Esophagus muscularis mucosa (tissue), 4 donors: ENCODE results near the gene FAM180B. TPM values are rescaled to one million over a fixed set of nuclear protein-coding genes. Genes with fewer than 3 reads are reported as not detected.

Experiments used
- DNase-seq: peaks from one replicate; pipeline ENCODE4 v3.0.0-alpha.2; 2017; ENCODE audit errors: extremely low spot score
- H3K27ac ChIP-seq, 4 donors: fragments of 200-600 bp; sonication (generic); replicated peaks in 1 of 4; 1 replicate in 3 of 4; 2 replicates in 1 of 4; pipeline ENCODE4 v1.5.1; 2016 to 2019; ENCODE audit warnings: mild to moderate bottlenecking in 1 of 4
- H3K27me3 ChIP-seq, 4 donors: fragments of 200-600 bp; sonication (generic); one replicate each; pipeline versions ENCODE4 v1.5.1 to v1.6.0; 2016 to 2019
- H3K36me3 ChIP-seq, 4 donors: fragments of 200-600 bp; sonication (generic); one replicate each; pipeline ENCODE4 v1.5.1; 2016 to 2019
- H3K4me1 ChIP-seq, 4 donors: fragments of 200-600 bp; sonication (generic); one replicate each; pipeline ENCODE4 v1.5.1; 2016 to 2019
- H3K4me3 ChIP-seq, 4 donors: fragments of 200-600 bp; sonication (generic); 1 replicate in 2 of 4; 2 replicates in 2 of 4; pipeline ENCODE4 v1.5.1; 2016 to 2019; ENCODE audit warnings: mild to moderate bottlenecking in 4 of 4, moderate library complexity in 1 of 4
- H3K9me3 ChIP-seq, 4 donors: fragments of 200-600 bp; sonication (generic); 1 replicate in 3 of 4; 2 replicates in 1 of 4; pipeline ENCODE4 v1.5.1; 2016 to 2019
- EP300 ChIP-seq: sonication (generic); formaldehyde crosslinking; IDR thresholded peaks from one replicate; pipeline ENCODE4 v1.6.1; 2017; ENCODE audit warnings: antibody characterized with exemption
- POLR2A ChIP-seq: fragments of 450-650 bp; IDR thresholded peaks from one replicate; pipeline ENCODE4 v1.6.1; 2017; ENCODE audit warnings: antibody characterized with exemption, moderate library complexity, mild to moderate bottlenecking, low read depth
- POLR2AphosphoS5 ChIP-seq, 2 donors: sonication (generic); formaldehyde crosslinking; IDR thresholded peaks; one replicate each; pipeline ENCODE4 v1.6.1; 2017; ENCODE audit warnings: antibody characterized with exemption in 2 of 2
- WGBS: methylation state at CpG from one replicate; pipeline ENCODE4 v1.1.5; 2018; 5-methylcytosine and 5-hydroxymethylcytosine counted together
- intact Hi-C: fragments of 100-400 bp; cut with DNase I; formaldehyde crosslinking; loops from one replicate; pipeline ENCODE4 v1.15.1; 2023
- total RNA-seq, 4 donors: library from RNA; depleted of rRNA; stranded (reverse); fragments of >200 nt; gene quantifications; one replicate each; pipeline versions ENCODE4 v1.1.0 to v1.2.1, GENCODE V29; 2016
- TF ChIP-seq, protein P1 (sequence below), 3 experiments: fragments of 200-600 bp in 2 of 3; fragments of 450-650 bp in 1 of 3; sonication (generic) in 2 of 3; IDR thresholded peaks; one replicate each; pipeline ENCODE4 v1.5.1; 2017 to 2019; ENCODE audit warnings: antibody characterized with exemption in 3 of 3, mild to moderate bottlenecking in 2 of 3, moderate library complexity in 1 of 3

The FAM180B gene
- total RNA-seq, 4 donors from 2014 or later, result 0.66 to 0.80 TPM; not detected in 2

DNA sequence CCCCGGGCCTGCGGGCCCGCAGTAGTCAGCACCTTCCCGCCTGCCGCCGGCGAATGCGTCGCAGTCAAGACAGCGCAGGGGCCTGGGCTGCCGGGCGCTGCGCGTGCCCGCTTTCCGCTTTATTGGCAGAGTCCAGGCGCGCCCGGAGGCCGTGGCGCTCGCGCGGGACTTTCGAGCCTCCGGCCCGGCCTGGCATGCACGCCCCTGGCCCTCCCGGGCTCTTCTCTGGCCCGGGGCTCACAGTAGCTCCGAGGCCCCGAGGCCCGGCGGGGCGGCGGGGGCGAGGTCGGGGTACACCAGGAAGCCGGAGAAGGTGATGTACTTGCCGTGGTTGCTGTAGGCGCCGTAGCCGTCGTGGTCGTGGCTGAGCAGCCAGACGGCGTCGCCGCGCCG lies 3.1 kb downstream of the FAM180B start:
- intact Hi-C loops, result no loop called here
- DNase-seq, result no peak
- H3K27me3 ChIP-seq, result peaks cover 0 to 57% (median 33%) of the 10 kb centered on the region in 4 donors
- peak overlapping the region in 3 of 4 donors; percentile 35 to 44 (median 36) for H3K27ac ChIP-seq
- H3K36me3 ChIP-seq, result peaks cover 6 to 16% (median 10%) of the 10 kb centered on the region in 4 donors
- TF ChIP-seq, protein P1, sequence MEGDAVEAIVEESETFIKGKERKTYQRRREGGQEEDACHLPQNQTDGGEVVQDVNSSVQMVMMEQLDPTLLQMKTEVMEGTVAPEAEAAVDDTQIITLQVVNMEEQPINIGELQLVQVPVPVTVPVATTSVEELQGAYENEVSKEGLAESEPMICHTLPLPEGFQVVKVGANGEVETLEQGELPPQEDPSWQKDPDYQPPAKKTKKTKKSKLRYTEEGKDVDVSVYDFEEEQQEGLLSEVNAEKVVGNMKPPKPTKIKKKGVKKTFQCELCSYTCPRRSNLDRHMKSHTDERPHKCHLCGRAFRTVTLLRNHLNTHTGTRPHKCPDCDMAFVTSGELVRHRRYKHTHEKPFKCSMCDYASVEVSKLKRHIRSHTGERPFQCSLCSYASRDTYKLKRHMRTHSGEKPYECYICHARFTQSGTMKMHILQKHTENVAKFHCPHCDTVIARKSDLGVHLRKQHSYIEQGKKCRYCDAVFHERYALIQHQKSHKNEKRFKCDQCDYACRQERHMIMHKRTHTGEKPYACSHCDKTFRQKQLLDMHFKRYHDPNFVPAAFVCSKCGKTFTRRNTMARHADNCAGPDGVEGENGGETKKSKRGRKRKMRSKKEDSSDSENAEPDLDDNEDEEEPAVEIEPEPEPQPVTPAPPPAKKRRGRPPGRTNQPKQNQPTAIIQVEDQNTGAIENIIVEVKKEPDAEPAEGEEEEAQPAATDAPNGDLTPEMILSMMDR (IDR thresholded peaks at IDR 0.05), result no peak
- no peak for TF ChIP-seq POLR2AphosphoS5 (IDR thresholded peaks at IDR 0.05)
- TF ChIP-seq EP300, result no peak
- no peak for TF ChIP-seq POLR2A
- peaks cover 10 to 41% (median 35%) of the 10 kb centered on the region in 4 donors for H3K4me1 ChIP-seq
- no peaks in the 10 kb centered on the region for H3K9me3 ChIP-seq
- 40% methylated on average over 42 of the region's 51 CpGs for WGBS
- peak overlapping the region; percentile 41 to 60 (median 50) for H3K4me3 ChIP-seq

DNA sequence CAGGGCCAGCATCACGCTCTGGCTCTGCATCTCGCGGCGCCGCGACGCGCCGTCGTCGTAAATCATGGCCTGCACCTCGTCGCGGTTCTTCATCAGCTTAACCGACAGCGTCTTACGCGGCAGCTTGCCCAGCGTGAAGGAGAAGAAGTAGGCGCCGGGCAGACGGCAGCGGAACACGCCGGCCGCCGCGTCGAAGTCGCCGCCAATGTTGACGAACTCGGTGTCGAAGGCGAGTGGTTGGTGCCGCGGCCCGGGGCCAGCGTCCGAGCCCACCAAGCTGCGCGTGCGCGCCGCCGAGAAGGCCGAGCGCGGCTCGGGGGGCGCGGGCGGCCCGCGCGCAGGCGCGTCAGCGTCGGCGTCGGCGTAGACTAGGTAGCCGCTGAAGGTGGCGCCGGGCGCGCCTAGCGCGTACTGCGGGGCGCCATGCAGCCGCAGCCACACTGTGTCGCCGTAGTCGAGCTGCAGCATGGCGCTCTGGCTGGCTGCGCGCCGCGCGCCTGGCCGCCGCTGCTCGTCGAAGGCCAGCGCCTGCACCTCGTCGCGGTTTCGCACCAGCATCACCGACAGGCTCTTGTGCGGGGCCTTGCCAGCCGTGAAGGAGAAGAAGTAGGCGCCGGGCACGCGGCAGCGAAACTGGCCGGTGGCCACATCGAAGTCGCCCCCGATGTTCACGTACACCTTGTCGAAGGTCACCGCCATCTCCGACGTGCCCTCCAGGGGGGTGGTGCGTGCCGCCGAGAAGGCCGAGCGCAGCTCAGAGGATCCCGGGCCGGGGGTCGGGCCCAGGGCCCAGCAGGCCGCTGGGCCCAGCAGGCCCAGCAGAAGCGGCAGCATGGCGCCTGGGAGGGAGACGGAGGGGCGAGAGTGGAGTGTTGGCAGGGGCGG lies 3.7 kb downstream of the FAM180B start:
- Histone ChIP-seq H3K9me3 (no peaks in the 10 kb centered on the region), H3K36me3 (peaks cover under 1 to 10% (median 3%) of the 10 kb centered on the region in 4 donors), H3K4me1 (peaks cover 14 to 41% (median 35%) of the 10 kb centered on the region in 4 donors), H3K4me3 (peak overlapping the region; percentile 41 to 60 (median 50)), H3K27ac (peak overlapping the region in 3 of 4 donors; percentile 35 to 44 (median 36)), H3K27me3 (peaks cover 0 to 64% (median 34%) of the 10 kb centered on the region in 4 donors)
- DNase-seq, result no peak
- peak in 1 of 2 donors; percentile 11 for TF ChIP-seq POLR2AphosphoS5 (IDR thresholded peaks at IDR 0.05)
- no peak for TF ChIP-seq EP300
- 55% methylated on average over 28 of the region's 122 CpGs for WGBS
- intact Hi-C loops, result no loop called here

DNA sequence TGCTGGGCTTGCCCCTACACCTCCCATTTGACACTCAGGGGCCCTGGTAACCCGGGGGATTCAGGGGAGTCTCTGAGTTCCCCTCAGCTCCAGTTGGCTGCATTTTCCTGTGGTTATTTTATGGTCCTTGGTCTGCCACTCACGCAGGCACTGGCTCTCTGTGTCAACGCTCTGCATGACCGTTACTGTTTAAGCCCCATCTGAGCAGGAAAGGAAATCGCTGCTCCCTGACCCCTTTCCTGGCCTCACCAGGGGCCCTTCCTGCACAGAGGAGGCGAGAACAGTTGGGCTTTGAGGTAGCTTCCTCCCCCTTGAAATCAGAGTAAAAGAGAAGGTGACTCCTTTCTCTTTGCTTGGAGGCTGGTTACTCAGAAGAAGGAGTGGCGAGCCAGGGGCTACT lies 5.3 kb downstream of the FAM180B start:
- 72% methylated on average over 3 of the region's 7 CpGs for WGBS
- DNase-seq, result no peak

DNA sequence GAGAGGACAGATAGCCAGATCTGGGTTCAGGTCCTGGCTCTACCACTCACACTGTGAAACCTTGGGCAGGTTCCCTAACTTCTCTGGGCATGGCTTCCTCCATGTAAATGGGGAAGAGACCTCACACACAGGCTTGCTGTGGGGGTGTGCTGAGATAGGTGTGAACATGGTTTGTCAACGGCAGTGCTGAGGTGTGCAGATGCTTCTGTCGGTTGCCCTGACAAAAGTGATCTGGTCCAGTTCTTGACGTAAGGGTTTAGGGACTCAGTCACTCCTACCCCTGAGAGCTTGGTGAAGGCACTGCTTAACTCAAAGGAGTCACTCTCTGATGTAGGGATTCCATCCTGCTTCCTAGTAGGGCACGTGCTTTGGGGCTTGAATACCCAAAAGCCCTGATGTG lies 5.8 kb downstream of the FAM180B start:
- Histone ChIP-seq H3K4me1 (peaks cover 14 to 36% (median 30%) of the 10 kb centered on the region in 4 donors), H3K4me3 (no peak overlapping the region), H3K9me3 (no peaks in the 10 kb centered on the region), H3K27me3 (peaks cover 0 to 67% (median 34%) of the 10 kb centered on the region in 4 donors), H3K27ac (no peak overlapping the region), H3K36me3 (no peaks in the 10 kb centered on the region)
- intact Hi-C loops, result no loop called here
- DNase-seq, result no peak
- WGBS, result 57% methylated on average over 4 of the region's 4 CpGs
- TF ChIP-seq, protein P1 (IDR thresholded peaks at IDR 0.05), result no peak
- TF ChIP-seq POLR2AphosphoS5 (IDR thresholded peaks at IDR 0.05) (no peak), POLR2A (no peak), EP300 (no peak)

More for the DNA sequence above, 5.3 kb downstream of the FAM180B start:
- Histone ChIP-seq H3K36me3 (no peaks in the 10 kb centered on the region), H3K4me1 (peaks cover 14 to 40% (median 35%) of the 10 kb centered on the region in 4 donors), H3K27me3 (peaks cover 0 to 67% (median 34%) of the 10 kb centered on the region in 4 donors), H3K27ac (no peak overlapping the region), H3K4me3 (no peak overlapping the region), H3K9me3 (no peaks in the 10 kb centered on the region)
- intact Hi-C loops, result no loop called here
- no peak for TF ChIP-seq EP300
- TF ChIP-seq POLR2AphosphoS5 (IDR thresholded peaks at IDR 0.05), result no peak
- no peak for TF ChIP-seq POLR2A
- TF ChIP-seq, protein P1 (IDR thresholded peaks at IDR 0.05), result no peak

DNA sequence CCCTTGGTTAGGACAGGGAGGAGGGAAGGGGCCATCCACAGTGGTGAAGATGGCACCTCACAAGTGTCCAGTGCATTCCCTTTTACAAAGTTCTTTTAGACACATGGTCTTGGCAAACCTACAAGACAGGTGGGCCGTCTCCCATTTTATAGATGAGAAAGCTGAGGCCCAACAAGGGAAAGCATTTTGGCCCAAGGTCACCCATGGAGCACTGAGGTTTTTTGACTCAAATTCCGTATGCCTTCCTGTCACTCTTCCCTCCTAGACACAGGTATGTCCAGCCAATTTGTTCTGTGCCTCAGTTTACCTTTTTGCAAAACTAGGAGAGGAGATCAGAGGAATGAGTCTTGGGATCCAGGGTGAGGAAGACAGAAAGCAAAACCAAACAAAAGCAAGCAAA lies 6.5 kb downstream of the FAM180B start:
- H3K4me3 ChIP-seq, result no peak overlapping the region
- DNase-seq, result no peak
- peaks cover 0 to 67% (median 34%) of the 10 kb centered on the region in 4 donors for H3K27me3 ChIP-seq
- peaks cover 14 to 28% (median 25%) of the 10 kb centered on the region in 4 donors for H3K4me1 ChIP-seq
- H3K9me3 ChIP-seq, result no peaks in the 10 kb centered on the region
- no peaks in the 10 kb centered on the region for H3K36me3 ChIP-seq
- WGBS, result 76% methylated on average over 2 of the region's 2 CpGs
- H3K27ac ChIP-seq, result no peak overlapping the region
- intact Hi-C loops, result no loop called here
- TF ChIP-seq POLR2AphosphoS5 (IDR thresholded peaks at IDR 0.05) (no peak), POLR2A (no peak), EP300 (no peak)
- TF ChIP-seq, protein P1 (IDR thresholded peaks at IDR 0.05), result no peak
